Measurements from ENCODE around the gene CFDP1.

The CFDP1 gene

GRCh38 chr16:75315539-75316306, 117.6 kb downstream of the CFDP1 start:
- TF ChIP-seq GATA3 (IDR thresholded peaks at IDR 0.05; ENCODE audit: low read depth, low read length): no peak
- no peak for TF ChIP-seq GATA2 (IDR thresholded peaks at IDR 0.05; ENCODE audit: low read depth, low read length)

- no peak for TF ChIP-seq GATA2 (IDR thresholded peaks at IDR 0.05; ENCODE audit: low read depth, low read length)
- no peak for TF ChIP-seq GATA3 (IDR thresholded peaks at IDR 0.05; ENCODE audit: low read depth, low read length)
Observed at GRCh38 chr16:75312875-75313274, 120.4 kb downstream of the CFDP1 start.

- no peak for TF ChIP-seq GATA3 (IDR thresholded peaks at IDR 0.05; ENCODE audit: low read depth, low read length)
Observed at GRCh38 chr16:75311383-75311938, 121.8 kb downstream of the CFDP1 start.

GRCh38 chr16:75310541-75310940, 122.8 kb downstream of the CFDP1 start:
- TF ChIP-seq GATA2 (IDR thresholded peaks at IDR 0.05; ENCODE audit: low read depth, low read length): no peak
- TF ChIP-seq GATA3 (IDR thresholded peaks at IDR 0.05; ENCODE audit: low read depth, low read length): no peak

GRCh38 chr16:75309899-75310430, 123.3 kb downstream of the CFDP1 start:
- TF ChIP-seq GATA2 (IDR thresholded peaks at IDR 0.05; ENCODE audit: low read depth, low read length): no peak
- TF ChIP-seq GATA3 (IDR thresholded peaks at IDR 0.05; ENCODE audit: low read depth, low read length): no peak

GRCh38 chr16:75309156-75309555, 124.1 kb downstream of the CFDP1 start:
- no peak for TF ChIP-seq GATA2 (IDR thresholded peaks at IDR 0.05; ENCODE audit: low read depth, low read length)
- TF ChIP-seq GATA3 (IDR thresholded peaks at IDR 0.05; ENCODE audit: low read depth, low read length): no peak

- no peak for TF ChIP-seq GATA3 (IDR thresholded peaks at IDR 0.05; ENCODE audit: low read depth, low read length)
- TF ChIP-seq GATA2 (IDR thresholded peaks at IDR 0.05; ENCODE audit: low read depth, low read length): no peak
Observed at GRCh38 chr16:75308011-75308410, 125.3 kb downstream of the CFDP1 start.

GRCh38 chr16:75307506-75307905, 125.8 kb downstream of the CFDP1 start:
- TF ChIP-seq GATA3 (IDR thresholded peaks at IDR 0.05; ENCODE audit: low read depth, low read length) (no peak), GATA2 (IDR thresholded peaks at IDR 0.05; ENCODE audit: low read depth, low read length) (no peak)

- TF ChIP-seq GATA2 (IDR thresholded peaks at IDR 0.05; ENCODE audit: low read depth, low read length) (no peak), GATA3 (IDR thresholded peaks at IDR 0.05; ENCODE audit: low read depth, low read length) (no peak)
Observed at GRCh38 chr16:75306099-75306762, 127.1 kb downstream of the CFDP1 start.

- TF ChIP-seq GATA2 (IDR thresholded peaks at IDR 0.05; ENCODE audit: low read depth, low read length) (peak; percentile 69), GATA3 (IDR thresholded peaks at IDR 0.05; ENCODE audit: low read depth, low read length) (peak; percentile 55)
Observed at GRCh38 chr16:75305364-75306098, 127.8 kb downstream of the CFDP1 start.

- TF ChIP-seq GATA2 (IDR thresholded peaks at IDR 0.05; ENCODE audit: low read depth, low read length) (no peak), GATA3 (IDR thresholded peaks at IDR 0.05; ENCODE audit: low read depth, low read length) (no peak)
Observed at GRCh38 chr16:75304521-75305363, 128.6 kb downstream of the CFDP1 start.

GRCh38 chr16:75301804-75302203, 131.5 kb downstream of the CFDP1 start:
- TF ChIP-seq GATA2 (IDR thresholded peaks at IDR 0.05; ENCODE audit: low read depth, low read length) (no peak), GATA3 (IDR thresholded peaks at IDR 0.05; ENCODE audit: low read depth, low read length) (no peak)

- TF ChIP-seq GATA2 (IDR thresholded peaks at IDR 0.05; ENCODE audit: low read depth, low read length) (no peak), GATA3 (IDR thresholded peaks at IDR 0.05; ENCODE audit: low read depth, low read length) (no peak)
Observed at GRCh38 chr16:75298267-75298666, 135.0 kb downstream of the CFDP1 start.
